HEK293 (cell line): Measurements from ENCODE around the gene SP9.

Experiments used
- BCL6B ChIP-seq: fragments of 450-650 bp; formaldehyde crosslinking; IDR thresholded peaks from 2 replicates; pipeline ENCODE4 v1.5.1; 2017; ENCODE audit warnings: missing biosample characterization, missing genetic modification characterization
- ZBTB1 ChIP-seq: fragments of 450-650 bp; formaldehyde crosslinking; IDR thresholded peaks from 2 replicates; pipeline ENCODE4 v1.5.1; 2016; ENCODE audit warnings: missing biosample characterization, missing genetic modification characterization
- ZBTB21 ChIP-seq: fragments of 450-650 bp; formaldehyde crosslinking; IDR thresholded peaks from 2 replicates; pipeline ENCODE4 v1.5.1; 2017; ENCODE audit warnings: missing biosample characterization, missing genetic modification characterization
- ZNF23 ChIP-seq: fragments of 450-650 bp; formaldehyde crosslinking; IDR thresholded peaks from 2 replicates; pipeline ENCODE4 v1.5.1; 2016; ENCODE audit warnings: missing biosample characterization, missing genetic modification characterization, borderline replicate concordance
- ZNF24 ChIP-seq: fragments of 450-650 bp; formaldehyde crosslinking; IDR thresholded peaks from 2 replicates; pipeline ENCODE4 v1.5.1; 2016; ENCODE audit warnings: missing biosample characterization, missing genetic modification characterization
- ZNF398 ChIP-seq: fragments of 450-650 bp; formaldehyde crosslinking; IDR thresholded peaks from 2 replicates; pipeline ENCODE4 v1.5.1; 2017; ENCODE audit warnings: missing biosample characterization, missing genetic modification characterization
- ZNF555 ChIP-seq: fragments of 450-650 bp; formaldehyde crosslinking; conservative IDR thresholded peaks from 2 replicates; pipeline ENCODE4 v1.5.1; 2017; ENCODE audit warnings: missing biosample characterization, mild to moderate bottlenecking, missing genetic modification characterization, inconsistent platforms
- ZNF776 ChIP-seq: fragments of 450-650 bp; formaldehyde crosslinking; IDR thresholded peaks from 2 replicates; pipeline ENCODE4 v1.5.0; 2017; ENCODE audit warnings: missing biosample characterization, missing genetic modification characterization, borderline replicate concordance
- TF ChIP-seq, protein P1 (sequence below): fragments of 450-650 bp; formaldehyde crosslinking; IDR thresholded peaks from 2 replicates; pipeline ENCODE4 v1.5.1; 2016; ENCODE audit warnings: missing biosample characterization, missing genetic modification characterization
- TF ChIP-seq, protein P2 (sequence below): fragments of 450-650 bp; formaldehyde crosslinking; IDR thresholded peaks from 2 replicates; pipeline ENCODE4 v1.5.1; 2016; ENCODE audit warnings: missing biosample characterization, missing genetic modification characterization, low read depth

- TF ChIP-seq, protein P1, sequence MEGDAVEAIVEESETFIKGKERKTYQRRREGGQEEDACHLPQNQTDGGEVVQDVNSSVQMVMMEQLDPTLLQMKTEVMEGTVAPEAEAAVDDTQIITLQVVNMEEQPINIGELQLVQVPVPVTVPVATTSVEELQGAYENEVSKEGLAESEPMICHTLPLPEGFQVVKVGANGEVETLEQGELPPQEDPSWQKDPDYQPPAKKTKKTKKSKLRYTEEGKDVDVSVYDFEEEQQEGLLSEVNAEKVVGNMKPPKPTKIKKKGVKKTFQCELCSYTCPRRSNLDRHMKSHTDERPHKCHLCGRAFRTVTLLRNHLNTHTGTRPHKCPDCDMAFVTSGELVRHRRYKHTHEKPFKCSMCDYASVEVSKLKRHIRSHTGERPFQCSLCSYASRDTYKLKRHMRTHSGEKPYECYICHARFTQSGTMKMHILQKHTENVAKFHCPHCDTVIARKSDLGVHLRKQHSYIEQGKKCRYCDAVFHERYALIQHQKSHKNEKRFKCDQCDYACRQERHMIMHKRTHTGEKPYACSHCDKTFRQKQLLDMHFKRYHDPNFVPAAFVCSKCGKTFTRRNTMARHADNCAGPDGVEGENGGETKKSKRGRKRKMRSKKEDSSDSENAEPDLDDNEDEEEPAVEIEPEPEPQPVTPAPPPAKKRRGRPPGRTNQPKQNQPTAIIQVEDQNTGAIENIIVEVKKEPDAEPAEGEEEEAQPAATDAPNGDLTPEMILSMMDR (tag by site-specific recombination): no peak
- TF ChIP-seq ZNF555: no peak
- TF ChIP-seq, protein P2, sequence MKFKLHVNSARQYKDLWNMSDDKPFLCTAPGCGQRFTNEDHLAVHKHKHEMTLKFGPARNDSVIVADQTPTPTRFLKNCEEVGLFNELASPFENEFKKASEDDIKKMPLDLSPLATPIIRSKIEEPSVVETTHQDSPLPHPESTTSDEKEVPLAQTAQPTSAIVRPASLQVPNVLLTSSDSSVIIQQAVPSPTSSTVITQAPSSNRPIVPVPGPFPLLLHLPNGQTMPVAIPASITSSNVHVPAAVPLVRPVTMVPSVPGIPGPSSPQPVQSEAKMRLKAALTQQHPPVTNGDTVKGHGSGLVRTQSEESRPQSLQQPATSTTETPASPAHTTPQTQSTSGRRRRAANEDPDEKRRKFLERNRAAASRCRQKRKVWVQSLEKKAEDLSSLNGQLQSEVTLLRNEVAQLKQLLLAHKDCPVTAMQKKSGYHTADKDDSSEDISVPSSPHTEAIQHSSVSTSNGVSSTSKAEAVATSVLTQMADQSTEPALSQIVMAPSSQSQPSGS (tag by site-specific recombination): no peak
- TF ChIP-seq ZNF398 (tag by site-specific recombination): no peak
- no peak for TF ChIP-seq ZBTB1 (tag by site-specific recombination)
- TF ChIP-seq ZBTB21 (tag by site-specific recombination): no peak
- no peak for TF ChIP-seq BCL6B
- TF ChIP-seq ZNF776: no peak
- TF ChIP-seq ZNF23 (tag by site-specific recombination): no peak
- no peak for TF ChIP-seq ZNF24
Observed at GRCh38 chr2:174286172-174286571, 48.6 kb upstream of the SP9 start.
